HepG2 (cell line): ENCODE measurements around the gene TKFC. TPM values are rescaled to one million over a fixed set of nuclear protein-coding genes. Genes with fewer than 3 reads are reported as not detected.

Experiments used
- CCDC6 ChIP-seq: sonication (generic); formaldehyde crosslinking; IDR thresholded peaks from 2 replicates; pipeline ENCODE4 v1.8.1; 2022; ENCODE audit warnings: mild to moderate bottlenecking, missing genetic modification reagents, moderate library complexity
- ETV5 ChIP-seq: IDR thresholded peaks from 2 replicates; pipeline ENCODE4 v1.6.1; 2018; ENCODE audit warnings: missing biosample characterization, missing genetic modification reagents, inconsistent platforms, borderline replicate concordance
- FOXK1 ChIP-seq: sonication (generic); formaldehyde crosslinking; IDR thresholded peaks from 2 replicates; pipeline ENCODE4 v1.4.0; 2020; ENCODE audit warnings: low read depth, missing genetic modification reagents, borderline replicate concordance
- KLF6 ChIP-seq: IDR thresholded peaks from 2 replicates; pipeline ENCODE4 v1.8.0; 2016; ENCODE audit warnings: missing biosample characterization, missing genetic modification reagents
- MAF1 ChIP-seq: sonication (generic); formaldehyde crosslinking; IDR thresholded peaks from 2 replicates; pipeline ENCODE4 v1.5.0; 2020; ENCODE audit warnings: missing genetic modification reagents, borderline replicate concordance
- PAX8 ChIP-seq: sonication (generic); formaldehyde crosslinking; IDR thresholded peaks from 2 replicates; pipeline ENCODE4 v1.8.0; 2022; ENCODE audit warnings: mild to moderate bottlenecking, missing genetic modification reagents, borderline replicate concordance
- RFX1 ChIP-seq: fragments of 450-650 bp; IDR thresholded peaks from 2 replicates; pipeline ENCODE4 v1.6.1; 2017
- SATB2 ChIP-seq: sonication (generic); formaldehyde crosslinking; IDR thresholded peaks from 2 replicates; pipeline ENCODE4 v1.5.0; 2020; ENCODE audit warnings: missing genetic modification reagents
- TCF12 ChIP-seq, 2 experiments: fragments of 450-650 bp in 1 of 2; sonication (generic) in 1 of 2; formaldehyde crosslinking in 1 of 2; IDR thresholded peaks; 2 replicates each; pipeline versions ENCODE4 v1.6.1 to v1.8.0; 2017 to 2022; ENCODE audit warnings: antibody characterized with exemption in 1 of 2, mild to moderate bottlenecking in 1 of 2, missing genetic modification reagents in 1 of 2, moderate library complexity in 1 of 2
- ZNF205 ChIP-seq: IDR thresholded peaks from 2 replicates; pipeline ENCODE4 v1.6.1; 2018; ENCODE audit warnings: missing biosample characterization, missing genetic modification reagents
- ZNF510 ChIP-seq: sonication (generic); formaldehyde crosslinking; IDR thresholded peaks from 2 replicates; pipeline ENCODE4 v1.4.0; 2020; ENCODE audit warnings: low read depth, mild to moderate bottlenecking, missing genetic modification reagents
- ZNF558 ChIP-seq: sonication (generic); formaldehyde crosslinking; IDR thresholded peaks from 2 replicates; pipeline ENCODE4 v1.9.0; 2022; ENCODE audit warnings: mild to moderate bottlenecking, missing genetic modification reagents, borderline replicate concordance
- ZNF577 ChIP-seq: sonication (generic); formaldehyde crosslinking; IDR thresholded peaks from 2 replicates; pipeline ENCODE4 v1.4.0; 2020; ENCODE audit warnings: mild to moderate bottlenecking, low read depth, missing genetic modification reagents, borderline replicate concordance
- ZSCAN20 ChIP-seq: sonication (generic); formaldehyde crosslinking; IDR thresholded peaks from 2 replicates; pipeline ENCODE4 v1.4.0; 2020; ENCODE audit warnings: missing genetic modification reagents, mild to moderate bottlenecking, borderline replicate concordance
- polyA plus RNA-seq, 8 experiments: library from polyadenylated mRNA; depleted of rRNA in 3 of 8; stranded (reverse) in 7 of 8; unstranded in 1 of 8; fragments of >200 nt; fragmentation: Illumina TruSeq in 4 of 8; extraction: Trizol in 4 of 8; gene quantifications; 2 replicates each; pipeline versions ENCODE4 v1.2.1 to v1.2.3, GENCODE V29; 2011 to 2016; ENCODE audit warnings: low read depth in 4 of 8, missing spikeins in 1 of 8, mixed read lengths in 1 of 8; ENCODE audit not compliant: insufficient read depth in 1 of 8
- total RNA-seq, 5 experiments: library from RNA; depleted of rRNA; stranded (reverse); fragments of >200 nt; fragmentation: Illumina TruSeq; extraction: Trizol; gene quantifications; 2 replicates each; pipeline ENCODE4 v1.2.3, GENCODE V29; 2016; ENCODE audit warnings: low read depth in 1 of 5
- TF ChIP-seq, protein P1 (sequence below): IDR thresholded peaks from 2 replicates; pipeline ENCODE4 v1.6.1; 2016; ENCODE audit warnings: low read depth, missing genetic modification reagents, missing compliant biosample characterization
- TF ChIP-seq, protein P2 (sequence below): sonication (generic); formaldehyde crosslinking; IDR thresholded peaks from 2 replicates; pipeline ENCODE4 v1.8.1; 2022; ENCODE audit warnings: low read depth, mild to moderate bottlenecking, missing genetic modification reagents
- TF ChIP-seq, protein P3 (sequence below): sonication (generic); formaldehyde crosslinking; IDR thresholded peaks from 2 replicates; pipeline ENCODE4; 2020; ENCODE audit warnings: missing genetic modification reagents, mild to moderate bottlenecking, borderline replicate concordance

TKFC gene
- total and polyA plus RNA-seq, 2 of the 13 experiments (the other 11 are each of a cell fraction or from before 2014, with no cell fraction given) = 147 to 197 TPM

DNA sequence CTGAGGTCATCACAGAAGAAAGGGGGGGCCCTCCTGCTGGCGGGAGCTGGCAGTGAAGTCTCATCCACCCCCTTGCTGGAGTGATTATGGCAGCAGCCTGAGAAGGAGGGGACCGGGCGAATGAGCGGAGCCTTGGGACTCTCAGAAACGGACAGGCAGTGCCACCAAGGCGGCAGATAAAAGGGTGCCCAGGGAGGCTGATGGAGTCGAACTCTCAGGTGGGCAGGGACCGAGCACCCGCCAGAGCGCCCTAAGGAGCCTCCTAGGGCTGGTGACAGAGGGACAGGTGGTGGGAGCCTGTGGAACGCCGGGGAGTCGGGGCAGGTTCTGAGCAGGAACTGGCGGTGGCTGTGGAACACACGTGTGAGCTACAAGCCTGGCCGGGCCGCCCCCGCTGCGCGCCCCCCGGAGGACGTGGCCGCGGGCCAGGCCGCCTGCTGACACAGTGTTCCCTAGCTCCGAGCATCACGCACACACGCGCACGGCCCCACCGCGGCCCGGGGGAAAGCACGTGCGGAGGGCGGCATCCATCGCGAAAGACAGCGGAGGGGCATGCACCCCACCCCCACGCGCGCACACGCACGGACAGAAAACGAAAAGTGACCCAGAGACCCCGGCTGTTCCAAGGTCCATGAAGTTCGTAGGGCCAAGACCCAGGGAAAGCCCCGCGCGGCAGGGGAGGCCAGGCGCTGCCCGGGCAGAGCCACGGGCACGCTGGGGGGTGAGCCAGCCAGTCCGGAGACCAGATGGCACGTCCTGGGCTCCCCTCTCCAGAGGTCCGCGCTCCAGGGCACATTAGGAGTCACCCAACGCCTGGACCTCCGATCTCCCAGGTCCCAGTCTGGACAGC, 38.9 kb upstream of the TKFC start (continued):
- TF ChIP-seq, protein P1, sequence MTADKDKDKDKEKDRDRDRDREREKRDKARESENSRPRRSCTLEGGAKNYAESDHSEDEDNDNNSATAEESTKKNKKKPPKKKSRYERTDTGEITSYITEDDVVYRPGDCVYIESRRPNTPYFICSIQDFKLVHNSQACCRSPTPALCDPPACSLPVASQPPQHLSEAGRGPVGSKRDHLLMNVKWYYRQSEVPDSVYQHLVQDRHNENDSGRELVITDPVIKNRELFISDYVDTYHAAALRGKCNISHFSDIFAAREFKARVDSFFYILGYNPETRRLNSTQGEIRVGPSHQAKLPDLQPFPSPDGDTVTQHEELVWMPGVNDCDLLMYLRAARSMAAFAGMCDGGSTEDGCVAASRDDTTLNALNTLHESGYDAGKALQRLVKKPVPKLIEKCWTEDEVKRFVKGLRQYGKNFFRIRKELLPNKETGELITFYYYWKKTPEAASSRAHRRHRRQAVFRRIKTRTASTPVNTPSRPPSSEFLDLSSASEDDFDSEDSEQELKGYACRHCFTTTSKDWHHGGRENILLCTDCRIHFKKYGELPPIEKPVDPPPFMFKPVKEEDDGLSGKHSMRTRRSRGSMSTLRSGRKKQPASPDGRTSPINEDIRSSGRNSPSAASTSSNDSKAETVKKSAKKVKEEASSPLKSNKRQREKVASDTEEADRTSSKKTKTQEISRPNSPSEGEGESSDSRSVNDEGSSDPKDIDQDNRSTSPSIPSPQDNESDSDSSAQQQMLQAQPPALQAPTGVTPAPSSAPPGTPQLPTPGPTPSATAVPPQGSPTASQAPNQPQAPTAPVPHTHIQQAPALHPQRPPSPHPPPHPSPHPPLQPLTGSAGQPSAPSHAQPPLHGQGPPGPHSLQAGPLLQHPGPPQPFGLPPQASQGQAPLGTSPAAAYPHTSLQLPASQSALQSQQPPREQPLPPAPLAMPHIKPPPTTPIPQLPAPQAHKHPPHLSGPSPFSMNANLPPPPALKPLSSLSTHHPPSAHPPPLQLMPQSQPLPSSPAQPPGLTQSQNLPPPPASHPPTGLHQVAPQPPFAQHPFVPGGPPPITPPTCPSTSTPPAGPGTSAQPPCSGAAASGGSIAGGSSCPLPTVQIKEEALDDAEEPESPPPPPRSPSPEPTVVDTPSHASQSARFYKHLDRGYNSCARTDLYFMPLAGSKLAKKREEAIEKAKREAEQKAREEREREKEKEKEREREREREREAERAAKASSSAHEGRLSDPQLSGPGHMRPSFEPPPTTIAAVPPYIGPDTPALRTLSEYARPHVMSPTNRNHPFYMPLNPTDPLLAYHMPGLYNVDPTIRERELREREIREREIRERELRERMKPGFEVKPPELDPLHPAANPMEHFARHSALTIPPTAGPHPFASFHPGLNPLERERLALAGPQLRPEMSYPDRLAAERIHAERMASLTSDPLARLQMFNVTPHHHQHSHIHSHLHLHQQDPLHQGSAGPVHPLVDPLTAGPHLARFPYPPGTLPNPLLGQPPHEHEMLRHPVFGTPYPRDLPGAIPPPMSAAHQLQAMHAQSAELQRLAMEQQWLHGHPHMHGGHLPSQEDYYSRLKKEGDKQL = no peak
- TF ChIP-seq ETV5 (CRISPR knock-in tag) (no peak), SATB2 (no peak), TCF12 (IDR thresholded peaks at IDR 0.05) (no peak), TCF12 (CRISPR knock-in tag; IDR thresholded peaks at IDR 0.05) (peak; percentile 76; the same call in 1 of the 2 replicates), ZNF510 (CRISPR knock-in tag) (no peak), ZNF577 (no peak), RFX1 (no peak), ZNF558 (CRISPR knock-in tag) (0 out of 2 replicates have a peak, but pooled peaks have one; percentile 7), FOXK1 (CRISPR knock-in tag) (peak; percentile 26; the same call in 1 of the 2 replicates), ZSCAN20 (CRISPR knock-in tag) (no peak), ZNF205 (CRISPR knock-in tag) (no peak), PAX8 (no peak; the same call in 1 of the 2 replicates), MAF1 (CRISPR knock-in tag) (0 out of 2 replicates have a peak, but pooled peaks have one; percentile 8), KLF6 (0 out of 2 replicates have a peak, but pooled peaks have one; percentile 35), CCDC6 (CRISPR knock-in tag) (no peak)
- TF ChIP-seq, protein P2, sequence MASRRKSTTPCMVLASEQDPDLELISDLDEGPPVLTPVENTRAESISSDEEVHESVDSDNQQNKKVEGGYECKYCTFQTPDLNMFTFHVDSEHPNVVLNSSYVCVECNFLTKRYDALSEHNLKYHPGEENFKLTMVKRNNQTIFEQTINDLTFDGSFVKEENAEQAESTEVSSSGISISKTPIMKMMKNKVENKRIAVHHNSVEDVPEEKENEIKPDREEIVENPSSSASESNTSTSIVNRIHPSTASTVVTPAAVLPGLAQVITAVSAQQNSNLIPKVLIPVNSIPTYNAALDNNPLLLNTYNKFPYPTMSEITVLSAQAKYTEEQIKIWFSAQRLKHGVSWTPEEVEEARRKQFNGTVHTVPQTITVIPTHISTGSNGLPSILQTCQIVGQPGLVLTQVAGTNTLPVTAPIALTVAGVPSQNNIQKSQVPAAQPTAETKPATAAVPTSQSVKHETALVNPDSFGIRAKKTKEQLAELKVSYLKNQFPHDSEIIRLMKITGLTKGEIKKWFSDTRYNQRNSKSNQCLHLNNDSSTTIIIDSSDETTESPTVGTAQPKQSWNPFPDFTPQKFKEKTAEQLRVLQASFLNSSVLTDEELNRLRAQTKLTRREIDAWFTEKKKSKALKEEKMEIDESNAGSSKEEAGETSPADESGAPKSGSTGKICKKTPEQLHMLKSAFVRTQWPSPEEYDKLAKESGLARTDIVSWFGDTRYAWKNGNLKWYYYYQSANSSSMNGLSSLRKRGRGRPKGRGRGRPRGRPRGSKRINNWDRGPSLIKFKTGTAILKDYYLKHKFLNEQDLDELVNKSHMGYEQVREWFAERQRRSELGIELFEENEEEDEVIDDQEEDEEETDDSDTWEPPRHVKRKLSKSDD = no peak
- TF ChIP-seq, protein P3, sequence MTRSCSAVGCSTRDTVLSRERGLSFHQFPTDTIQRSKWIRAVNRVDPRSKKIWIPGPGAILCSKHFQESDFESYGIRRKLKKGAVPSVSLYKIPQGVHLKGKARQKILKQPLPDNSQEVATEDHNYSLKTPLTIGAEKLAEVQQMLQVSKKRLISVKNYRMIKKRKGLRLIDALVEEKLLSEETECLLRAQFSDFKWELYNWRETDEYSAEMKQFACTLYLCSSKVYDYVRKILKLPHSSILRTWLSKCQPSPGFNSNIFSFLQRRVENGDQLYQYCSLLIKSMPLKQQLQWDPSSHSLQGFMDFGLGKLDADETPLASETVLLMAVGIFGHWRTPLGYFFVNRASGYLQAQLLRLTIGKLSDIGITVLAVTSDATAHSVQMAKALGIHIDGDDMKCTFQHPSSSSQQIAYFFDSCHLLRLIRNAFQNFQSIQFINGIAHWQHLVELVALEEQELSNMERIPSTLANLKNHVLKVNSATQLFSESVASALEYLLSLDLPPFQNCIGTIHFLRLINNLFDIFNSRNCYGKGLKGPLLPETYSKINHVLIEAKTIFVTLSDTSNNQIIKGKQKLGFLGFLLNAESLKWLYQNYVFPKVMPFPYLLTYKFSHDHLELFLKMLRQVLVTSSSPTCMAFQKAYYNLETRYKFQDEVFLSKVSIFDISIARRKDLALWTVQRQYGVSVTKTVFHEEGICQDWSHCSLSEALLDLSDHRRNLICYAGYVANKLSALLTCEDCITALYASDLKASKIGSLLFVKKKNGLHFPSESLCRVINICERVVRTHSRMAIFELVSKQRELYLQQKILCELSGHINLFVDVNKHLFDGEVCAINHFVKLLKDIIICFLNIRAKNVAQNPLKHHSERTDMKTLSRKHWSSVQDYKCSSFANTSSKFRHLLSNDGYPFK = peak; percentile 38; the same call in 1 of the 2 replicates
